Smooth muscle cell (in vitro differentiated cells): Measurements from ENCODE around the gene MAP3K3. TPM values are rescaled to one million over a fixed set of nuclear protein-coding genes. Genes with fewer than 3 reads are reported as not detected.

Source experiments
- DNase-seq: peaks from one replicate; lab custom pipeline; 2025; ENCODE audit not compliant: unreplicated experiment; lab: John Stamatoyannopoulos, UW
- H2AFZ ChIP-seq: fragments of 200-600 bp; sonication (generic); 2 replicates; pipeline ENCODE4 v1.6.0; 2016; ENCODE audit warnings: antibody characterized with exemption, low read depth, mild to moderate bottlenecking
- H3F3A ChIP-seq: fragments of 200-600 bp; sonication (generic); 2 replicates; pipeline ENCODE4 v1.6.0; 2017; ENCODE audit warnings: antibody characterized with exemption, low read depth
- H3K27ac ChIP-seq: fragments of 200-600 bp; sonication (generic); 2 replicates; pipeline ENCODE4 v1.5.1; 2016; ENCODE audit warnings: low read depth, mild to moderate bottlenecking
- H3K27me3 ChIP-seq: fragments of 200-600 bp; sonication (generic); 2 replicates; pipeline ENCODE4 v1.6.1; 2016; ENCODE audit warnings: low read depth, mild to moderate bottlenecking
- H3K36me3 ChIP-seq: fragments of 200-600 bp; sonication (generic); 2 replicates; pipeline ENCODE4 v1.5.1; 2016; ENCODE audit warnings: low read depth
- H3K4me1 ChIP-seq: fragments of 200-600 bp; sonication (generic); 2 replicates; pipeline ENCODE4 v1.5.1; 2016; ENCODE audit warnings: low read depth
- H3K4me2 ChIP-seq: fragments of 200-600 bp; sonication (generic); 2 replicates; pipeline ENCODE4 v1.6.0; 2016; ENCODE audit warnings: mild to moderate bottlenecking
- H3K4me3 ChIP-seq: fragments of 200-600 bp; sonication (generic); 2 replicates; pipeline ENCODE4 v1.5.1; 2016; ENCODE audit warnings: mild to moderate bottlenecking
- H3K79me2 ChIP-seq: fragments of 200-600 bp; sonication (generic); 2 replicates; pipeline ENCODE4 v1.6.0; 2016; ENCODE audit warnings: low read depth, mild to moderate bottlenecking
- H3K9ac ChIP-seq: fragments of 200-600 bp; sonication (generic); 2 replicates; pipeline ENCODE4 v1.6.0; 2016; ENCODE audit warnings: low read depth
- H3K9me3 ChIP-seq: fragments of 200-600 bp; sonication (generic); replicated peaks from 2 replicates; pipeline ENCODE4 v1.5.1; 2016; ENCODE audit warnings: low read depth
- H4K20me1 ChIP-seq: fragments of 200-600 bp; sonication (generic); 2 replicates; pipeline ENCODE4 v1.6.0; 2016; ENCODE audit warnings: low read depth
- WGBS: methylation state at CpG from one replicate; pipeline ENCODE4 v1.1.7; 2016; ENCODE audit warnings: low lambda C conversion rate; 5-methylcytosine and 5-hydroxymethylcytosine counted together
- polyA plus RNA-seq: library from polyadenylated mRNA; unstranded; fragments of >200 nt; fragmentation: Nextera tagmentation; extraction: Ambion mirVana; gene quantifications from 2 replicates; pipeline ENCODE4 v1.2.1, GENCODE V29; 2016
- total RNA-seq: library from RNA; depleted of rRNA; stranded (reverse); fragments of >200 nt; gene quantifications from 2 replicates; pipeline ENCODE4 v1.2.3, GENCODE V29; 2014
- TF ChIP-seq, protein P1 (sequence below): fragments of 200-600 bp; sonication (generic); IDR thresholded peaks from 2 replicates; pipeline ENCODE4 v1.5.1; 2017; ENCODE audit warnings: borderline replicate concordance, mild to moderate bottlenecking, antibody characterized with exemption; ENCODE audit not compliant: insufficient read depth, poor library complexity, severe bottlenecking

Gene MAP3K3
- total and polyA plus RNA-seq, 2 experiments from 2014 or later: 16.0 to 23.6 TPM

DNA sequence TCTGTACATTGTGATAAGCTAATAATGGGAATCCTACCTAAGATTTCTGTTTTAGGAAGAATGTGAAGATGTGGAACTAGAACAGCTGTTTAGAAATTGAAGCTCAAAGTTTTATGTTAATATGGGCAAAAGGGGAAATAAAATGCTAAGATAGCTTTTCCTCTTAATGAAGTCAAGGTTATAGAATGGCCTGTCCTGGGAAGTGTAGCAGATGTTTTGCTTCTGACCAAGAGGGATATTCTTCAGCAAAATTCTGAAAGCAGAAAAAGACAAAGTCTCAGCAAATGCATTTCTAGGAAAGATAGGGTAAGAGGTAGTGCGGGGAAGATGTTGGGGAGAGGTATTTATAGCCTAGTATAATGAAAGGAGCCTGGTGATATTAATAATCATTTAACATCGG is 13.1 kb downstream of the MAP3K3 start:
- H3K79me2 ChIP-seq: peaks cover 12% of the 10 kb centered on the region
- no peak for DNase-seq
- 95% methylated on average over 2 of the region's 2 CpGs for WGBS
- no peak overlapping the region for H3K4me3 ChIP-seq
- no peak overlapping the region for H2AFZ ChIP-seq
- H3K4me2 ChIP-seq: no peak overlapping the region
- H4K20me1 ChIP-seq: peaks cover 22% of the 10 kb centered on the region
- no peaks in the 10 kb centered on the region for H3K36me3 ChIP-seq
- peaks cover 12% of the 10 kb centered on the region for H3K4me1 ChIP-seq
- peaks cover 2% of the 10 kb centered on the region for H3F3A ChIP-seq
- H3K9me3 ChIP-seq: no peaks in the 10 kb centered on the region
- H3K27me3 ChIP-seq: no peaks in the 10 kb centered on the region
- TF ChIP-seq, protein P1, sequence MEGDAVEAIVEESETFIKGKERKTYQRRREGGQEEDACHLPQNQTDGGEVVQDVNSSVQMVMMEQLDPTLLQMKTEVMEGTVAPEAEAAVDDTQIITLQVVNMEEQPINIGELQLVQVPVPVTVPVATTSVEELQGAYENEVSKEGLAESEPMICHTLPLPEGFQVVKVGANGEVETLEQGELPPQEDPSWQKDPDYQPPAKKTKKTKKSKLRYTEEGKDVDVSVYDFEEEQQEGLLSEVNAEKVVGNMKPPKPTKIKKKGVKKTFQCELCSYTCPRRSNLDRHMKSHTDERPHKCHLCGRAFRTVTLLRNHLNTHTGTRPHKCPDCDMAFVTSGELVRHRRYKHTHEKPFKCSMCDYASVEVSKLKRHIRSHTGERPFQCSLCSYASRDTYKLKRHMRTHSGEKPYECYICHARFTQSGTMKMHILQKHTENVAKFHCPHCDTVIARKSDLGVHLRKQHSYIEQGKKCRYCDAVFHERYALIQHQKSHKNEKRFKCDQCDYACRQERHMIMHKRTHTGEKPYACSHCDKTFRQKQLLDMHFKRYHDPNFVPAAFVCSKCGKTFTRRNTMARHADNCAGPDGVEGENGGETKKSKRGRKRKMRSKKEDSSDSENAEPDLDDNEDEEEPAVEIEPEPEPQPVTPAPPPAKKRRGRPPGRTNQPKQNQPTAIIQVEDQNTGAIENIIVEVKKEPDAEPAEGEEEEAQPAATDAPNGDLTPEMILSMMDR: no peak
- H3K27ac ChIP-seq: no peak overlapping the region
- no peak overlapping the region for H3K9ac ChIP-seq

DNA sequence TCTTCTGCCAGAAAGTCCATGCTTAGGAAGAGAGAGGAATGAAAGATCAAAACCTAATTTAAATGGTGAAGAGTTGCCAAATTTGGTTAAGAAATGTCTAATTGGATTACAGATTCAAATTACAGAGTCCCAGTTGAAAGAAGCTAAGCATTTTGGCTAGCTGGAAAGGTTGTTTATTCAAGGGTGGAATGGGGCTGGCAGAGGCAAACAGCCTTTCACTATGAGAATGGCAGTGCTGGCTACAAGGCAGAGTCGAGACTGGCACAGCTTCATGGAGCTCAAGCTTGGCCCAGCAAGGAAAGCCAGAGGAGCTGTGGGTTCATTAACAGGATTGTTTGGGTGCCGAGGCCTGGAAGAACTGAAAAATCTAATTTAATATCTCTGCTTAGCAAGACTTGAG is 13.6 kb downstream of the MAP3K3 start:
- H3K36me3 ChIP-seq: no peaks in the 10 kb centered on the region
- H3K27ac ChIP-seq: no peak overlapping the region
- H3K9me3 ChIP-seq: no peaks in the 10 kb centered on the region
- no peak overlapping the region for H2AFZ ChIP-seq
- H3K9ac ChIP-seq: no peak overlapping the region
- H3K4me1 ChIP-seq: peaks cover 12% of the 10 kb centered on the region
- H3K4me2 ChIP-seq: no peak overlapping the region
- H4K20me1 ChIP-seq: peaks cover 17% of the 10 kb centered on the region
- no peak overlapping the region for H3K4me3 ChIP-seq
- 96% methylated on average over 2 of the region's 2 CpGs for WGBS
- TF ChIP-seq, protein P1: no peak
- H3K27me3 ChIP-seq: no peaks in the 10 kb centered on the region
- DNase-seq: no peak
- H3K79me2 ChIP-seq: peaks cover 7% of the 10 kb centered on the region
- peaks cover 2% of the 10 kb centered on the region for H3F3A ChIP-seq

DNA sequence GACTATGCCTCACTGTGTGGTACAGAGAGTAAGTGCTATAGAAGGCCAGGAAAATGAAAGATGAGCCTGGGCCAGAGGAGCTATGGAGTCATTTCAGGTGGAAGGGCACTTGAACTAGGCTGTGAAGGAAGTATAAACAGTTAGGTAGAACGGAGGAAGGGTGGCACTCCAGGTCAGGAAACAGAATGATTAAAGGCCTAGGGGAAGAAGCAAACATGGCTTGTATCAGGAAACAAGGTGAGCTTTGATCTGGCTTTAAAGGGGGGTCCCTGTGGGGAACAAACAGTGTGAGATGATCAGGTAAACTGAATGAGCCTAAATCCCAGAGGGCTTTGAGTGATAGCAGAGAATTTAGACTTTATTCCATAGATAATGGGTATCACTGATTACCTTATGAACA is 16.9 kb downstream of the MAP3K3 start:
- Histone ChIP-seq H3K4me3 (no peak overlapping the region), H3K27me3 (no peaks in the 10 kb centered on the region), H4K20me1 (no peaks in the 10 kb centered on the region), H3K27ac (no peak overlapping the region), H2AFZ (no peak overlapping the region), H3F3A (no peaks in the 10 kb centered on the region), H3K4me1 (peaks cover 5% of the 10 kb centered on the region), H3K36me3 (no peaks in the 10 kb centered on the region), H3K4me2 (no peak overlapping the region), H3K9ac (no peak overlapping the region), H3K9me3 (no peaks in the 10 kb centered on the region), H3K79me2 (no peaks in the 10 kb centered on the region)
- TF ChIP-seq, protein P1: no peak
- 73% methylated on average over 1 of the region's 1 CpG for WGBS
- DNase-seq: no peak

DNA sequence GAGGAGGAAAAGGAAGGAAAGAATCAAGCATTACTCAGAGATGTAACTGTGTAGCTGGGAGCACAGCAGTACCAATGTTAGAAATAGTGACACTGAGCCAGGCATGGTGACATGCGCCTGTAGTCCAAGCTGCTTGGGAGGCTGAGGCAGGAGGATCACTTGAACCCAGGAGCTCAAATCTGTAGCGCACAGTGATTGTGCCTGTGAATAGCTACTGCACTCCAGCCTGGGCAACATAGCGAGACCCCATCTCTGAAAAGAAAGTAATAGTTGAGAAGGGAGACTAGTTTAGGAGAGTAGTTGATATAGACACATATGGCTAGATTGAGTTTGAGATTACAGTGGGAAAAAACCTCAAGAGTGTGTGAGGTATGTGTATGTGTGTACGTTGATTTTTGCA is 17.8 kb downstream of the MAP3K3 start:
- Histone ChIP-seq H3K36me3 (no peaks in the 10 kb centered on the region), H3K9ac (no peak overlapping the region), H3K4me1 (no peaks in the 10 kb centered on the region), H3K79me2 (no peaks in the 10 kb centered on the region), H3F3A (no peaks in the 10 kb centered on the region), H3K9me3 (no peaks in the 10 kb centered on the region), H2AFZ (no peak overlapping the region), H3K4me3 (no peak overlapping the region), H3K27me3 (no peaks in the 10 kb centered on the region), H3K4me2 (no peak overlapping the region), H4K20me1 (no peaks in the 10 kb centered on the region), H3K27ac (no peak overlapping the region)
- WGBS: 84% methylated on average over 4 of the region's 4 CpGs
- TF ChIP-seq, protein P1: no peak
- no peak for DNase-seq
